HL-60/S4 treated with phorbol 12-myristate 13-acetate at 8.2 ng/mL for 4 days and 3 days (cell line): ENCODE results near the gene ZBTB8B.

Source experiments
- in situ Hi-C: fragments of 300-500 bp; cut with MboI; formaldehyde crosslinking; loops from 2 replicates; pipeline ENCODE4 v1.15.0; 2022; ENCODE audit warnings: low sequenced_read_pairs

Gene ZBTB8B

GRCh38 chr1:32503153-32503552 is 38.3 kb downstream of the ZBTB8B start:
- in situ Hi-C loops = no loop called here

GRCh38 chr1:32507021-32507420 is 42.1 kb downstream of the ZBTB8B start:
- in situ Hi-C loops = no loop called here

- in situ Hi-C loops = no loop called here
These were observed 43.9 kb downstream of the ZBTB8B start for GRCh38 chr1:32508761-32509160.

- in situ Hi-C loops = no loop called here
These were observed 45.1 kb downstream of the ZBTB8B start for GRCh38 chr1:32509939-32510338.
